GM12864 (cell line): ENCODE measurements around the gene CNPY4.

ENCODE experiments used
- DNase-seq: peaks from one replicate; pipeline ENCODE4 v3.0.0-alpha.2; 2011; ENCODE audit warnings: low read depth
- H3K4me3 ChIP-seq: 2 replicates; pipeline ENCODE4 v1.5.1; 2011; ENCODE audit warnings: mild to moderate bottlenecking, low read depth, low read length, control low read depth
- CTCF ChIP-seq: IDR thresholded peaks from 2 replicates; pipeline ENCODE4 v1.5.1; 2011; ENCODE audit warnings: low read depth, mild to moderate bottlenecking, moderate library complexity, low read length, control low read depth, inconsistent platforms; ENCODE audit errors: missing control alignments

Gene CNPY4

GRCh38 chr7:100160067-100160466, 40.6 kb downstream of the CNPY4 start:
- no peak overlapping the region for H3K4me3 ChIP-seq
- no peak for TF ChIP-seq CTCF
- DNase-seq, result no peak

DNA sequence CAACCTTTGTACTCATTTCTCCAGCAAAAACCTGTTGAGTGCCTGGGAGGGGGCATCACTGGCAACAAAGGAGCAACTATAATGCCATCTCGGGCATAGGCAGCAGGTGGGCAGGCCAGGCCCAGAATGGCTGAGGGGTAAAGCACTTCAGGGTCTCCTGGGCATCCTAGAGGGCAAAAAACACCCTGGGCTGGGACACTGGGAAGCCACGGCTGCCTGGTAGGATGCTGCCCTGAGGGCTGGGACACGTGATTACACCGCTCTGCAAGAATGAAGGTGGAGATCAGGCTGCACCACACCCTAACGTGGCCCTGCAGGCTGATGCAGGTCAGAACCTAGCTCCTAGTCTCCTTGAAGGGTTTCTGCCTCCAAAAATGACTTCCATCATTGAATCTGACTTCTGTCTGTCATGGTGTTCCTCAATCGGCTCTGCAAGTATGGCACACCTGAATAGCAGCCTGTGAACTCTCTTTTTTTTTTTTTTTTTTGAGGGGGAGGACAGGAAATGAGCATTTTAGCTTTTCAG, 43.6 kb downstream of the CNPY4 start:
- TF ChIP-seq CTCF, result no peak
- no peak overlapping the region for H3K4me3 ChIP-seq
- DNase-seq, result no peak

DNA sequence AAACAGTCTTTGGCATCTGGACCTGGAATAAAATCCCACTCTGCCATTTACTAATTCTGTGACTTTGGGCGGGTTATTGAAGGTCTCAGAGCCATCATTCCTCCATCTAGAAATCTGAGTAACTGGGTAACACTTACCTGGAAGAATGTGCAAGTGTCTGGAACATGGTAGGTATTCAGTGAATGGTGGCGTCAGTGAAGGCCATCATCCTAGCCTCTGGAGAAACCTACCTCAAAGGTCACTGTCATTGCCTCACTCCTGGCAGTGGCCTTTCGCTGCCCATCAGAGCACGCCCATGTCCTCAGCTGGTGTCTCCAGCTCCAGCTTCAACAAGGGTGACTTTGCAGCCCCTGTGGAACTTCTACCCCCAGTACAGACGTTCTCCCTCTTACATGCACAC, 44.4 kb downstream of the CNPY4 start:
- no peak overlapping the region for H3K4me3 ChIP-seq
- no peak for TF ChIP-seq CTCF
- no peak for DNase-seq

DNA sequence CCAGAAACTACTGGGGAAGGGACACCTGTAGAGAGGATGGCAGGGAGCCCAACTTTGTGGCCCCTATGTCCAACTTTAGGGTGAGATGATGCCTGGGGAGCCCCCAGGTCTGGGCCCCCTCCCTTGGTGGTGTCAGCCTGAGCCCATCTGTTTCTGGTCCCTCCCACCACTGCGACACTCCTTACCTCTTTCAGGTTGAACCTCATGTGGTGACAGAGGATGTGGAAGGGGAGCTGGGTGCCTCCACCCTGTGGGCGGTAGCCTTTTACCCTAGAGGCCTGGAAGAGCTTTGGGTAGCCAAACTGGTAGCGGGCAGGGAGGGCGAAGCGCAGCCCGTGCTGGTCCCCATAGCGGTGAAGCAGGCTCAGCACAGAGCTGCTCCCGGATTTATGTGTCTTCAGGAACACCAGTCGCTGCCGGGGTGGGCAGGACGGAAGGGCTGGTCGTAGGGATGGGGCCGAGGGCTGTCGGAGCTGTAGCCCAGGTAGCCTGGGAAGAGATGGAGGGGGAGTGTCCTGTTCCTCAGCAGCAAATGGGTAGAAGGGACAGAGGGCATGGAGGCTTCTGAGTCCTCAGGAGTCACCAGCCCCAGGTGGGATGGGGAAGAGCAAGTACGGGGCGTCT, 47.0 kb downstream of the CNPY4 start:
- TF ChIP-seq CTCF, result no peak
- no peak overlapping the region for H3K4me3 ChIP-seq
- no peak for DNase-seq

DNA sequence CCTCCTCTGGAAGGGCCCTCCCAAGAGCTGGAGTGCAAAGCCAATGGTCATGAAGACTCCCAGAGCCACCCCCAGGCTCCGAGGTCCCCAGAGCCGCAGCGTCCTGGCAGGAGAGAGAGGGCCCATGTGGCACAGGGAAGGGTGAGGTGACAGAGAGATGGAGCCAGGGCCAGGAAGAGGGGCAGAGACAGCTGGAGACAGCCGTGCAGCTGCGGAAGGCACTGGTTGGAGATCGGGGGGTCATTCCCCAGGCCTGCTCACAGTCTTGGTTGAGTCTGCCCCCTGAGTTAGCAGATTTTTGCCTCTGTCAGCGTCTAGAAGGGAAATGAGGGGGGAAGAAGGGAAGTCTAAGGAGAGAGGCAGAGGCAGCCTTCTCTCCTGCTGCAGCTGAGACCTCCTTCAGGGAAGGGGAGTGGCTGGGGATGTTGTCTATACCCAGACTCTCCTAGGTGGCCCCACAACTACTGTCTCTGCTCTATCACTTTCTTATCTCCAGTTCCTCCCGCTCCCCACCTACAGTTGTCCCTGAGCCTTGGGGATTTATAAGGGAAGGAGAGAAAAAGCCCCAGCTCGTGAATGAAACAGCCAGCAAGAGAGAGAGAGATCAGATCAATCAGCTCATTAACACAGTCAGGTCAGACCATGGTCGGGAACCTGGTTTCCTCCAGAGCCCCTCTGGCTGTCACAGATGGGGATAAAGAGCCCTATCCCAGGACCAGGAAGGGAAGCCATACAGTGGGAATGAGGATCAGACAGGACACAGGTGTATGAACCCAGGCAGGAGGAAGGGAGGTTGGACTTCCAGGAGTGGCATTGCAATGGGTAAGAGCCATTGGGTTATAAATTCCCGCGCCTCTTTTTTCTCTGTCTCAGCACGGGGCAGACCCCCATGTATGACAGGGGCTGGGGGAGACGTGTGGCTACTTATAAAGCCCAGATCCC, 47.8 kb downstream of the CNPY4 start:
- DNase-seq, result no peak
- no peak for TF ChIP-seq CTCF
- no peak overlapping the region for H3K4me3 ChIP-seq

GRCh38 chr7:100167912-100168323, 48.5 kb downstream of the CNPY4 start:
- TF ChIP-seq CTCF, result no peak
- no peak for DNase-seq
- H3K4me3 ChIP-seq, result no peak overlapping the region; the same call in 1 of the 2 replicates
